HG02623 (cell line): ENCODE measurements around the gene NFIL3.

Experiments
- ATAC-seq: cut with Tn5 transposase; IDR thresholded peaks from one replicate; pipeline ENCODE4 v1.9.1; 2021; ENCODE audit warnings: moderate library complexity; ENCODE audit not compliant: unreplicated experiment

NFIL3 gene

GRCh38 chr9:91421971-91422757, 1.5 kb downstream of the NFIL3 start:
- ATAC-seq, result no peak

- no peak for ATAC-seq
Observed at GRCh38 chr9:91421128-91421765, 2.4 kb downstream of the NFIL3 start.

- no peak for ATAC-seq
Observed at GRCh38 chr9:91420501-91421127, 3.0 kb downstream of the NFIL3 start.

- no peak for ATAC-seq
Observed at GRCh38 chr9:91419222-91420191, 4.1 kb downstream of the NFIL3 start.

- no peak for ATAC-seq
Observed at GRCh38 chr9:91418215-91418610, 5.4 kb downstream of the NFIL3 start.

- no peak for ATAC-seq
Observed at GRCh38 chr9:91417602-91418214, 5.9 kb downstream of the NFIL3 start.

GRCh38 chr9:91416096-91416712, 7.4 kb downstream of the NFIL3 start:
- no peak for ATAC-seq

GRCh38 chr9:91415290-91415689, 8.3 kb downstream of the NFIL3 start:
- ATAC-seq, result peak; percentile 90

GRCh38 chr9:91412941-91413340, 10.7 kb downstream of the NFIL3 start:
- ATAC-seq, result no peak

GRCh38 chr9:91411096-91411771, 12.4 kb downstream of the NFIL3 start:
- ATAC-seq, result no peak

- no peak for ATAC-seq
Observed at GRCh38 chr9:91410161-91410560, 13.5 kb downstream of the NFIL3 start.

- ATAC-seq, result no peak
Observed at GRCh38 chr9:91408475-91408874, 15.2 kb downstream of the NFIL3 start.

GRCh38 chr9:91407580-91408318, 15.9 kb downstream of the NFIL3 start:
- ATAC-seq, result no peak

- no peak for ATAC-seq
Observed at GRCh38 chr9:91405343-91406077, 18.1 kb downstream of the NFIL3 start.

- no peak for ATAC-seq
Observed at GRCh38 chr9:91403665-91404543, 19.7 kb downstream of the NFIL3 start.

- no peak for ATAC-seq
Observed at GRCh38 chr9:91398926-91399325, 24.7 kb downstream of the NFIL3 start.
